ENCODE data around the gene EEA1.
"Not testable (repeated sequence)": the region's sequence is repeated elsewhere in the genome, so short reads cannot be mapped to it uniquely, and the experiment has no call there.

Gene EEA1

GRCh38 chr12:92928962-92929915, at the start of gene EEA1:
TSS of gene EEA1 (minus strand) at chr12:92929295. CDS start at chr12:92929066, 229 bp downstream.
- DNase-seq (ENCODE audit: low spot score), result peak; percentile 99

DNA sequence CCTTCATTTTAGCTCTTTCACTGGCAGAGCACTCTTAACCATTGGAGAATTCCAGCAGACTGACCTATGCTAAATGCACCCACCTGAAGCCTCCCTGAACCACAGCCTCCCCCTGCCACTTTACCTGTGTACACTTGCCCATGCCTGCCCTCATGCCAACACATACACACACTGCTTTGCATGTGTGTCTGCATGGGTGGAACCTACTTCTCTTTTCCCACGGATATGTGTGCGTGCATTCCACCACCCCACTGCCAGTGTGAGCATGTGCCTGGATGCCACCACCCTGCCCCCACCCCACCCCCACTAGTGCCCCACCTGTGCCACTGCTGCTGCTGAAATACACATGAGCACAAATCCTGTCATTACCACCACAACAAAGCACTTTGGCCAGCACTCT, 49.5 kb upstream of the EEA1 start:
- DNase-seq (ENCODE audit: low spot score), result no peak

GRCh38 chr12:92977326-92977725, 48.2 kb upstream of the EEA1 start:
- no peak for DNase-seq (ENCODE audit: low spot score)

- no peak for DNase-seq (ENCODE audit: low spot score)
Observed at GRCh38 chr12:92974759-92975158, 45.7 kb upstream of the EEA1 start.

- DNase-seq (ENCODE audit: low spot score), result no peak
Observed at GRCh38 chr12:92973614-92974013, 44.5 kb upstream of the EEA1 start.

- no peak for DNase-seq (ENCODE audit: low spot score)
Observed at GRCh38 chr12:92971859-92972524, 42.9 kb upstream of the EEA1 start.

DNA sequence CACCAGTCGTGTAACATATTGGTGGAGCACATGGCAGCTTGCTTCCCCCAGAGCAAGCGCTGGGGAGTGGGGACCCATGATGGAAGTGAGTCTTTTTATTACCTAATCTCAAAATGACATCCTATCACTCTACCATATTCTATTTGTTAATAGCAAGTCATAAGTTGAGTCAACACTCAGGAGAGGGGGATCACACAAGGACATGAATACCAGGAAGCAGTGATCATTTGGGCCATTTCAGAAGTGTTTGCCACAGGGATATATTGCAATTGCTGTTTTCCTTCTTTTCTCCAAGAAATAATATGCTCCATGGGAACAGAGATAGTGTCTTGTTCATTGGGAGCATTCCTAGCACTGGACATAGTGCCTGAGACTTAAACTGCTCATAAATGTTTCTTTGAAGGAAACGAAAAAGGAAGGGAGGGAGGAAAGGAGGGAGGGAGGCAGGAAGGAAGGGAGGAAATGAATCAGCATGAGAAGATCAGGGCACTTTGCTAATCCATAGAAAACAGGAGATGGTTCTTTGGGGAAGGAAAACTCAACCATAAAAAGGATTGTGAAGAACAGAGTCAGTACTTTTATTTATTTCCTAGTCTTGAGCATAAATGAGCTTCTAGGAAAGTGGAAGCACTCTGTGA, 39.2 kb upstream of the EEA1 start:
- no peak for DNase-seq (ENCODE audit: low spot score)

DNA sequence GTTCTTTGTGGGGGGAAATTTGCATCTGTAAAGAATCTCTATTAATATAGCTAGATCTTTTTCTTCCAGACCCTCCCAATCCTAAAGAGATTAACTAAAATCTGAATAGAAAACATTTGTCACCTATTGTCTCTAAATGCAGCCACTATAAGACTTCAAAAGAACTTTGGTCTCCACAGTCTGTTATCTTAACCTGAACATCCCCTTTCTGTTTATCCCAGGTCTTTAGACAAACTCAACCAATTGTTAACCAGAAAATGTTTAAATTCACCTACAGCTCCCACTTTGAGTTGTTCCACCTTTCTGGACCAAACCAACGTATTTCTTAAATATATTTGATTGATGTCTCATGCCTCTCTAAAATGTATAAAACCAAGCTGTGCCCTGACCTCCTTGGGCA, 35.3 kb upstream of the EEA1 start:
- not testable (repeated sequence) for DNase-seq (ENCODE audit: low spot score)

DNA sequence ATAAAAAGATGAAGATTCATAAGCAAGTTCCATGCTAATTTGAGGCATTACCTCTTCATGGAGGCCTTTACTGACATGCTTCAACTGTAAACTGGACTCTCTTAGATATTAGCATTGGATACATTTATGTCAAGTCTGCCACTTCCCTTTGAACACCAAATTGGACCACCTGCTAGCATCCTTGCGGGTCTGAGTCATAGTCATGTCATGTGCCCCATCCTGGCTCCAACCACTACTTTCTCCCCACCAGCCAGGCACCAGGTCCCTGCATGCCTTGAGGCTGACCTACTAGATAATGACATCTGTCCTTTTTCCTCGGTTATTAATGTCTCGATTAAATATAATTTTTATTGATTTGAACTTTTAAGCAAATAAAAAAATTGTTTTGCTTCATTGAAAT, 32.9 kb upstream of the EEA1 start:
- DNase-seq (ENCODE audit: low spot score), result no peak

- no peak for DNase-seq (ENCODE audit: low spot score)
Observed at GRCh38 chr12:92955997-92956663, 27.0 kb upstream of the EEA1 start.

DNA sequence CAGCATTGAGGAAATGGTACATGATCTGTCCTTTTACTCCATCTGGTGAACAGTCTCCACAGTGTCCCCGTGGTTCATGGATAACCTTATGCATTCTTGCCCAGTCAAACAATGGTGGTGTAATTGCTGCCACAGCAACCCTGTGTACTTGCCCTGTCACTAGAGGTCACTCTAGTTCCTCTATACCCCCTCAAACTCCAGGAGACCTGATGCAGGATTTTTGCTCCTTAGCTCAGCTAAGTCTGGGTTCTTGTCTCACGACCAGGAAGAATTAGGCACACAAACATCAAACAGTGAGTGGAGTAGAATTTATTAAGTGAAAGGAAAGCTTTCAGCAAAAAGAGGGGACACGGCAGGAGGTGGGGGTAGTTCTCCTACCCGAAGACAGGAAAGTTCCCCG, 24.7 kb upstream of the EEA1 start:
- no peak for DNase-seq (ENCODE audit: low spot score)

GRCh38 chr12:92952394-92952793, 23.3 kb upstream of the EEA1 start:
- DNase-seq (ENCODE audit: low spot score), result no peak

- DNase-seq (ENCODE audit: low spot score), result no peak
Observed at GRCh38 chr12:92951006-92951405, 21.9 kb upstream of the EEA1 start.

DNA sequence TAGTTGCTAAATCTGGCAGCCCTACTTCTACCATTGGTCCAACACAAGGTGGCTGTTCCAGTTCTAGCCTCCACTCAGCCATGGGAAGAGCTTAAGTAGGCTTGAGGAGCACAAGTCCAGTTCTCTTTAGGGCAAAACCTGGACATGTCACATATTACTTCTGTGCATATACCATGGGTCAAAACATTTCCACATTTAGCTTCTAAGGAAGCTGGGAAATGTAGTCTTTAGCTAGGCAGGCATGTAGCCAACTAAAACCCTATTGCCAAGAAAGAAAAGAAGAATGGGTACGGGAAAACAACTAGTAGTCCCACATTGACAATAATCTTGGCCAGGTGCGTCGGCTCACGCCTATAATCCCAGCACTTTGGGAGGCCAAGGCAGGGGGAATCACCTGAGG, 20.9 kb upstream of the EEA1 start:
- DNase-seq (ENCODE audit: low spot score), result no peak

DNA sequence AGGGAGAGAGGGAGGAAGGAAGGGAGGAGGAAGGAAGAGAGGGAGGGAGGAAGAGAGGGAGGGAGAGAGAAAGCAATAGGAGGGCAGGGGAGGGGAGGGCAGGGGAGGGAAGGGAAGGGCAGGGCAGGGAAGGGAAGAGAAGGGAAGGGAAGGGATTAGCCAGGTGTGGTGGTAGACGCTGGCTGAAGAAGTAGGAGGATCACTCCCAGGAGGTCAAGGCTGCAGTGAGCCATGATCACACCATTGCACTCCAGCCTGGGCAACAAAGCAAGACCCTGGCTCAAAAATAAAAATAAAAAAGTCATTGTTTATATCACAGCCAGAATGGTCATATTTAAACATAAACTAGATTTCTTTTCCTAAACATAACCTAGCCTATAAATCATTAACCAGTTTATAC, 20.4 kb upstream of the EEA1 start:
- no peak for DNase-seq (ENCODE audit: low spot score)

- DNase-seq (ENCODE audit: low spot score), result no peak
Observed at GRCh38 chr12:92947589-92948215, 18.6 kb upstream of the EEA1 start.

- DNase-seq (ENCODE audit: low spot score), result no peak
Observed at GRCh38 chr12:92945659-92946220, 16.6 kb upstream of the EEA1 start.

DNA sequence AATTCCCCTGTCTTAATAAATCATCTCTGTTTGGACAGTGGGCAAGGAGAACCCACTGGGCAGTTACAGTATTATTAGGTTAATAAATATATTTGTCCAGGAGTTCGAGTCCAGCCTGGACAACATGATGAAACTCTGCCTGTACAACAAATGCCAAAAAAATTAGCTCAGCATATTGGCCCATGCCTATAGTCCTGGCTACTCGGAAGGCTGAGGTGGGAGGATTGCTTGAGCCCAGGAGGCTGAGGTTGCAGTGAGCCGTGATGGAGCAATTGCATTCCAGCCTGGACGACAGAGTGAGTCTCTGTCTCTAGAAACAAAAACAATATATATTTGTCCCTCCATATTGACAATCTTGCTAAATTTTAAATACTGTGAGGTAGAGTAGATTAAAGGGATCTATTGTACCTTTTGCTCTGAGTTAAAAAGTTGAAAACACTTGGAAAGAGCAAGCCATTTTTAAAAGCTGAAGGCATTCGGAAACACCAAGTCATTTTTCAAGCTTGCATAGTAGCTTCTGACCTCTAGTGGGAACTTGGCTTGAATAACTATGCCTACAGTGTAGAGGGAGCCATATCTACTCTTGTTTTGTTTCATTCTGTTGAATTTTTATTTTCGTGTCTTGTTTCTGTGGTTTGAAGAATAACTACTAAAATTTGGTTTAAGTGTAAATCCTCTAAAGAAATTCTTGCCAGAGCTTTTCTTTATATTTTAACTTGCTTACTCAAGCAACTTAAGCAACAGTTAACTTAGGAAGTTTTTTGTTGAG, 14.6 kb upstream of the EEA1 start:
- no peak for DNase-seq (ENCODE audit: low spot score)

DNA sequence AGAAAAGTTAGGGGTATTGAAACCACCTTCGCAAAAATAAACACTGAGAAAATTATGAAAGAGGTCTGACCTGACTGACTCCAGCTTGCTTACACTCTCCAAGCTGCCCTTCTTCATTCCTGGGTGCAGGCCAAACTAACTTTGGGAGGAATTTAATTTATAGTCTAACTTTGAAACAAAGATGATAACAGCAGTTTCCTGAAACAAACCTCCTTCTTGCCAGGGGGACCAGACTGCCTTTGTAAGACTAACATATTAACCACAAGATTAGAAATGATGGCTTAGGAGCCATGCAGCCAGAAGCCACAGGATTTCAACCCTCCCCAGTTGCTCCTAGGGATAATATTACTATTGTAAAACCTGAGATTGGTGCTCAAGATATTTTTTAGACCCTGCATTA, 13.8 kb upstream of the EEA1 start:
- no peak for DNase-seq (ENCODE audit: low spot score)

GRCh38 chr12:92939116-92939515, 10.0 kb upstream of the EEA1 start:
- DNase-seq (ENCODE audit: low spot score), result no peak

- no peak for DNase-seq (ENCODE audit: low spot score)
Observed at GRCh38 chr12:92938638-92939037, 9.5 kb upstream of the EEA1 start.

All from germinal center (tissue), 1 donor.